K562 (cell line): Measurements from ENCODE around the gene AQP9. TPM values are rescaled to one million over a fixed set of nuclear protein-coding genes. Genes with fewer than 3 reads are reported as not detected.

Experiments
- ATAC-seq: fragments of 200-7000 bp; cut with Tn5 transposase; 3 replicates; pipeline ENCODE4 v1.9.1; 2020; ENCODE audit warnings: moderate library complexity
- BruUV-seq: library from RNA; stranded (reverse); fragments of 400-500 nt; replicated peaks from 2 replicates; lab custom pipeline; 2021; lab: Mats Ljungman, UMichigan
- CTCF ChIA-PET: fragments of 300-600 bp; formaldehyde crosslinking; extraction: SDS; loops from one replicate; lab custom pipeline; 2021; ENCODE audit warnings: low intra/inter-chr PET ratio; lab: Yijun Ruan, JAX
- POLR2A ChIA-PET: fragments of 300-600, 350-650 bp; sonication (Branson Sonifier 250); formaldehyde crosslinking; extraction: SDS; loops from one replicate; lab custom pipeline; 2021; ENCODE audit warnings: antibody characterized with exemption, inconsistent platforms; lab: Yijun Ruan, JAX
- DNase-seq, 4 experiments: peaks; one replicate each; pipeline versions ENCODE4 v3.0.0 to v3.0.0-alpha.2; 2011 to 2018; ENCODE audit warnings: low spot score in 3 of 4, mixed read lengths in 3 of 4; ENCODE audit errors: extremely low read depth in 1 of 4
- FAIRE-seq: peaks from 2 replicates; lab custom pipeline; 2011; peaks lifted over from hg19 to GRCh38; lab: Jason Lieb, UNC
- H2AFZ ChIP-seq: 2 replicates; pipeline ENCODE4 v1.6.0; 2011; ENCODE audit warnings: low read depth, low read length, control low read depth, inconsistent platforms
- H3K27ac ChIP-seq: fragments of 200-600 bp; 3 replicates; pipeline ENCODE4 v1.8.0; 2011; ENCODE audit warnings: low read depth, mild to moderate bottlenecking, control low read depth, inconsistent platforms, low read length, moderate library complexity, mixed read lengths; ENCODE audit errors: extremely low read depth
- H3K27me3 ChIP-seq, 2 experiments: fragments of 300-600 bp in 1 of 2; 2 replicates in 1 of 2; 3 replicates in 1 of 2; pipeline versions ENCODE4 v1.6.0 to v1.8.0; 2011; ENCODE audit warnings: inconsistent platforms in 2 of 2, low read length in 2 of 2, mild to moderate bottlenecking in 1 of 2, mixed read lengths in 1 of 2, moderate library complexity in 1 of 2; ENCODE audit not compliant: control insufficient read depth in 2 of 2, insufficient read depth in 2 of 2
- H3K36me3 ChIP-seq: fragments of 300-600 bp; 3 replicates; pipeline ENCODE4 v1.8.0; 2011; ENCODE audit warnings: mild to moderate bottlenecking, low read length, inconsistent platforms; ENCODE audit not compliant: control insufficient read depth, insufficient read depth
- H3K4me1 ChIP-seq, 2 experiments: fragments of 200-600 bp in 1 of 2; replicated peaks in 1 of 2; 2 replicates in 1 of 2; 3 replicates in 1 of 2; pipeline versions ENCODE4 v1.5.1 to v1.8.0; 2011; ENCODE audit warnings: inconsistent platforms in 2 of 2, low read length in 2 of 2, mild to moderate bottlenecking in 1 of 2, mixed read lengths in 1 of 2, moderate library complexity in 1 of 2; ENCODE audit not compliant: control insufficient read depth in 2 of 2, insufficient read depth in 2 of 2
- H3K4me2 ChIP-seq: 2 replicates; pipeline ENCODE4 v1.6.1; 2011; ENCODE audit warnings: low read length, control low read depth, inconsistent platforms, mixed read lengths; ENCODE audit not compliant: insufficient read depth
- H3K4me3 ChIP-seq: fragments of 200-600 bp; sonication (generic), shearing (Covaris generic); 2 replicates; pipeline ENCODE4 v1.5.1; 2016; ENCODE audit warnings: control low read depth, inconsistent platforms
- H3K79me2 ChIP-seq: fragments of 200-600 bp; 3 replicates; pipeline ENCODE4 v1.8.0; 2011; ENCODE audit warnings: low read length, inconsistent platforms; ENCODE audit not compliant: control insufficient read depth, insufficient read depth
- H3K9ac ChIP-seq, 2 experiments: 2 replicates each; pipeline versions ENCODE4 v1.6.0 to v1.6.1; 2011; ENCODE audit warnings: low read depth in 2 of 2, low read length in 2 of 2, control low read depth in 1 of 2, inconsistent platforms in 1 of 2, mild to moderate bottlenecking in 1 of 2, mixed read lengths in 1 of 2; ENCODE audit not compliant: insufficient read depth in 1 of 2
- H3K9me1 ChIP-seq: one replicate; pipeline ENCODE4 v1.6.0; 2011; ENCODE audit warnings: inconsistent platforms, mild to moderate bottlenecking, low read length, moderate library complexity; ENCODE audit not compliant: control insufficient read depth, insufficient read depth
- H3K9me3 ChIP-seq: replicated peaks from 2 replicates; pipeline ENCODE4 v1.5.1; 2011; ENCODE audit warnings: low read depth, low read length, inconsistent platforms; ENCODE audit not compliant: control insufficient read depth, insufficient read depth
- H4K20me1 ChIP-seq: replicated peaks from 2 replicates; pipeline ENCODE4 v1.6.1; 2011; ENCODE audit warnings: low read length, inconsistent platforms, mixed read lengths; ENCODE audit not compliant: control insufficient read depth, insufficient read depth
- BCL6 ChIP-seq: fragments of 250-450 bp; sonication (Bioruptor Pico); IDR thresholded peaks from 2 replicates; pipeline ENCODE4 v1.4.0; 2020
- BHLHE40 ChIP-seq: IDR thresholded peaks from 2 replicates; pipeline ENCODE4 v1.6.1; 2011; ENCODE audit warnings: low read length, improper control_type of control experiment
- CREBBP ChIP-seq: IDR thresholded peaks from one replicate; pipeline ENCODE4 v1.6.1; 2012; ENCODE audit warnings: low read depth, mild to moderate bottlenecking, control low read depth, inconsistent platforms, low read length
- ETV1 ChIP-seq: fragments of 450-650 bp; conservative IDR thresholded peaks from 2 replicates; pipeline ENCODE4 v1.6.1; 2016; ENCODE audit warnings: missing genetic modification characterization, control low read depth, low read depth, missing compliant biosample characterization
- HDAC2 ChIP-seq: fragments of 450-650 bp; IDR thresholded peaks from 2 replicates; pipeline ENCODE4 v1.6.1; 2016; ENCODE audit warnings: mild to moderate bottlenecking
- MECOM ChIP-seq: fragments of 250-450 bp; sonication (Bioruptor Pico); IDR thresholded peaks from 2 replicates; pipeline ENCODE4 v1.8.0; 2022; ENCODE audit warnings: inconsistent platforms
- PCBP2 ChIP-seq: fragments of 200-400 bp; formaldehyde crosslinking; IDR thresholded peaks from 2 replicates; pipeline ENCODE4 v1.6.1; 2018; ENCODE audit warnings: low read length, low read depth, mild to moderate bottlenecking, moderate library complexity; ENCODE audit not compliant: poor library complexity, severe bottlenecking
- POLR2H ChIP-seq: IDR thresholded peaks from 2 replicates; pipeline ENCODE4 v1.6.1; 2016; ENCODE audit warnings: missing genetic modification characterization, low read depth, mild to moderate bottlenecking, control low read depth, missing compliant biosample characterization, moderate library complexity
- RBBP5 ChIP-seq: fragments of 200-600 bp; sonication (generic); IDR thresholded peaks from 2 replicates; pipeline ENCODE4 v1.6.1; 2012; ENCODE audit warnings: borderline replicate concordance, mild to moderate bottlenecking, low read length, control low read depth, inconsistent platforms; ENCODE audit not compliant: insufficient read depth, poor library complexity, severe bottlenecking
- SIRT6 ChIP-seq: IDR thresholded peaks from one replicate; pipeline ENCODE4 v1.6.1; 2012; ENCODE audit warnings: low read depth, mild to moderate bottlenecking, control low read depth, inconsistent platforms, low read length, moderate library complexity
- ZBTB17 ChIP-seq: fragments of 450-650 bp; formaldehyde crosslinking; IDR thresholded peaks from 2 replicates; pipeline ENCODE4 v1.4.0; 2020; ENCODE audit warnings: mild to moderate bottlenecking
- ZEB2 ChIP-seq: fragments of 450-650 bp; IDR thresholded peaks from 2 replicates; pipeline ENCODE4 v1.6.1; 2016
- ZNF212 ChIP-seq: fragments of 450-650 bp; formaldehyde crosslinking; IDR thresholded peaks from 2 replicates; pipeline ENCODE4 v1.4.0; 2020; ENCODE audit warnings: mild to moderate bottlenecking
- ZNF551 ChIP-seq: fragments of 250-450 bp; sonication (Bioruptor Pico); IDR thresholded peaks from 2 replicates; pipeline ENCODE4 v1.5.0; 2021; ENCODE audit warnings: mild to moderate bottlenecking, moderate library complexity
- ZNF586 ChIP-seq: fragments of 450-650 bp; formaldehyde crosslinking; conservative IDR thresholded peaks from 2 replicates; pipeline ENCODE4 v1.4.0; 2020; ENCODE audit warnings: mild to moderate bottlenecking, moderate library complexity
- ZNF609 ChIP-seq: sonication (generic); formaldehyde crosslinking; IDR thresholded peaks from 2 replicates; pipeline ENCODE4 v1.8.1; 2023; ENCODE audit warnings: missing genetic modification reagents, mild to moderate bottlenecking, borderline replicate concordance
- ZNF76 ChIP-seq: fragments of 250-450 bp; sonication (Bioruptor Pico); IDR thresholded peaks from 2 replicates; pipeline ENCODE4 v1.4.0; 2020; ENCODE audit warnings: mild to moderate bottlenecking, moderate library complexity, borderline replicate concordance
- ZZZ3 ChIP-seq: fragments of 450-650 bp; IDR thresholded peaks from 2 replicates; pipeline ENCODE4 v1.6.1; 2016; ENCODE audit warnings: antibody characterized with exemption, mild to moderate bottlenecking, moderate library complexity
- WGBS: fragments of 100-300 bp; shearing (Covaris generic); methylation state at CpG from one replicate; pipeline ENCODE4 v1.1.6; 2016; ENCODE audit warnings: low coverage, mixed read lengths; ENCODE audit not compliant: insufficient coverage; ENCODE audit errors: missing lambda C conversion rate; 5-methylcytosine and 5-hydroxymethylcytosine counted together
- in situ Hi-C: fragments of 300-500 bp; cut with MboI; formaldehyde crosslinking; loops from 4 replicates; pipeline ENCODE4 v1.15.0; 2018; ENCODE audit warnings: inconsistent platforms, mixed read lengths
- intact Hi-C: fragments of 100-400 bp; cut with micrococcal nuclease; formaldehyde crosslinking; loops from 2 replicates; pipeline ENCODE4 v1.14.2; 2022
- polyA plus RNA-seq, 8 experiments: library from polyadenylated mRNA; depleted of rRNA in 4 of 8; stranded (reverse) in 5 of 8; unstranded in 3 of 8; fragments of >200 nt; fragmentation: Nextera tagmentation in 2 of 8; fragmentation: Illumina TruSeq in 1 of 8; extraction: Ambion mirVana in 2 of 8; extraction: Trizol in 1 of 8; gene quantifications; 2 replicates each; pipeline versions ENCODE4 v1.2.1 to v1.2.3, GENCODE V29; 2011 to 2014; ENCODE audit warnings: inconsistent platforms in 1 of 8, missing spikeins in 1 of 8
- total RNA-seq, 7 experiments: library from RNA; depleted of rRNA in 6 of 7; stranded (reverse); fragments of >200 nt in 6 of 7; fragmentation: Illumina TruSeq in 2 of 7; extraction: Trizol in 2 of 7; gene quantifications; 2 replicates each; pipeline versions ENCODE4 v1.2.1 to v1.2.3, GENCODE V29; 2011 to 2021; ENCODE audit warnings: low replicate concordance in 1 of 7

AQP9 gene
- total and polyA plus RNA-seq, 9 of the 15 experiments (the other 6 are each of a cell fraction or from before 2014, with no cell fraction given), result 0.04 to 0.33 (median 0.07) TPM; not detected in 4

DNA sequence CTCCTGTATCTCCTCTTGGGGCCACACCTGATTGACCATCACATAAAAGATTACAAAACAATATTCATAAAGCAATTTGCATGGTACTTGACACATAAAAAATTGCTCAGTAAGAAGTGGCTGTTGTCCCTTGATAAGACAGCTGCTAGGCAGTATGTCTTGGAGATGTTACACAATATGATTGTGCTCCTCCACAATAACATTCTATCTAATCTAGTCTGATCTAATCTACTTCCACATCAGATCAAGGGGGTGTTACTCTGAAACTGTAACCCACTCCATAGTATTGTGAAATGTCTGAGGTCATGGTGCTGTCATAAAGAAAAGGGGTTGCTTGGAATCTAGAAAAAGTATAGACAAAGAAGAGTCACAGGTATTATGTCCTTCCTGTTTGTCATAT lies 23.4 kb upstream of the AQP9 start (continued):
- TF ChIP-seq RBBP5 (no peak), ZNF212 (CRISPR knock-in tag) (no peak), POLR2H (tag) (no peak), HDAC2 (peak; percentile 57; the same call in 1 of the 2 replicates), ZBTB17 (no peak), ZEB2 (peak; percentile 79), ETV1 (0 out of 2 replicates have a peak, but pooled peaks have one; percentile 5)

DNA sequence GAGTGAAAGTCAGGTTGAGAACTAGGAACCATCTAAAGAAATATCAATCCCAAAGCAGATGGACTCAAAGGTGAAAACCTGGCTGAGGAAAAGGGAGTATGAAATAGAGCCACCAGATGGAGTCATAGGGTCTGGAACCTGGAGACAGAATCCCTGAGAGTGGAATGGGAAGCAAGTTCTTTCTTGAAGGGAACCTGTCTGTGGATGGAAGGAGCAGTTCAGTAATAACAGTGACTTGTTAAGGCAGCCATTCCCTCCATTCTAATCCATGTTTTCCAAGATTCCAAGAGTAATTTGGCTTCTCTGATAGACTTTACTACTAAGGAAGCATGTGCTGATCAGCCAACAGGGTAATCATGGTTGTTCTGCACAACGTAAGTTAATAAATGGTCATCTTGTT lies 22.5 kb upstream of the AQP9 start:
- no peaks in the 10 kb centered on the region for H4K20me1 ChIP-seq
- FAIRE-seq (peak; percentile 19), DNase-seq (peak; percentile 20 to 63 (median 34)), ATAC-seq (peak; percentile 19; the same call in 2 of the 3 replicates)
- H3K4me3 ChIP-seq, result no peak overlapping the region
- 87% methylated on average over 1 of the region's 1 CpG for WGBS
- no peak overlapping the region for H3K9ac ChIP-seq
- ChIA-PET CTCF (interaction anchor here (1.4 kb wide), 1 partner anchor 67 kb away, joined by 5 read pairs; no protein-coding TSS in a partner anchor), POLR2A (no interaction called here)
- no TSS peak for BruUV-seq
- H3K79me2 ChIP-seq, result no peaks in the 10 kb centered on the region
- in situ Hi-C loops, result no loop called here
- no peaks in the 10 kb centered on the region for H3K36me3 ChIP-seq
- H3K4me1 ChIP-seq, result peaks cover 4 to 52% of the 10 kb centered on the region in 2 experiments; a peak in 4 of 5 replicates
- H3K9me3 ChIP-seq, result 0 out of 2 replicates have a peak, but pooled peaks cover 6% of the 10 kb centered on the region
- no peaks in the 10 kb centered on the region for H3K27me3 ChIP-seq
- no peak overlapping the region for H3K27ac ChIP-seq
- intact Hi-C loops, result loop anchor here (1.0 kb wide), 1 partner anchor 67 kb away; no protein-coding TSS in a partner anchor
- peak overlapping the region; percentile 35 for H2AFZ ChIP-seq
- H3K4me2 ChIP-seq, result no peak overlapping the region
- H3K9me1 ChIP-seq, result no peaks in the 10 kb centered on the region
- TF ChIP-seq ZZZ3, result no peak
- no peak for TF ChIP-seq BCL6 (CRISPR knock-in tag)
- no peak for TF ChIP-seq ZNF609
- TF ChIP-seq ZNF76 (CRISPR knock-in tag), result no peak
- TF ChIP-seq MECOM, result no peak
- TF ChIP-seq BHLHE40, result no peak
- no peak for TF ChIP-seq PCBP2
- no peak for TF ChIP-seq SIRT6
- no peak for TF ChIP-seq ZNF551
- no peak for TF ChIP-seq CREBBP
- no peak for TF ChIP-seq ZNF586 (CRISPR knock-in tag)
